NCI-H2196 treated with DMSO at 0.1 percent for 48 hours (cell line): ENCODE measurements around the gene RELN.
"Not testable (repeated sequence)": the region's sequence is repeated elsewhere in the genome, so short reads cannot be mapped to it uniquely, and the experiment has no call there.

ENCODE experiments used
- DNase-seq: peaks from one replicate; lab custom pipeline; 2025; ENCODE audit not compliant: unreplicated experiment; lab: John Stamatoyannopoulos, UW

The RELN gene

GRCh38 chr7:103856929-103857328 is 132.5 kb downstream of the RELN start:
- DNase-seq, result no peak

GRCh38 chr7:103855671-103856070 is 133.8 kb downstream of the RELN start:
- no peak for DNase-seq

GRCh38 chr7:103854611-103855010 is 134.8 kb downstream of the RELN start:
- DNase-seq, result no peak

- DNase-seq, result no peak
Measured at GRCh38 chr7:103851357-103851756, 138.1 kb downstream of the RELN start.

GRCh38 chr7:103843689-103844480 is 145.6 kb downstream of the RELN start:
- no peak for DNase-seq

GRCh38 chr7:103833401-103833800 is 156.1 kb downstream of the RELN start:
- no peak for DNase-seq

- no peak for DNase-seq
Measured at GRCh38 chr7:103832438-103832837, 157.0 kb downstream of the RELN start.

GRCh38 chr7:103824251-103824650 is 165.2 kb downstream of the RELN start:
- DNase-seq, result no peak

- DNase-seq, result no peak
Measured at GRCh38 chr7:103823084-103823483, 166.4 kb downstream of the RELN start.

- DNase-seq, result no peak
Measured at GRCh38 chr7:103821092-103821491, 168.4 kb downstream of the RELN start.

- DNase-seq, result not testable (repeated sequence)
Measured at GRCh38 chr7:103815972-103816371, 173.5 kb downstream of the RELN start.

GRCh38 chr7:103813970-103814369 is 175.5 kb downstream of the RELN start:
- no peak for DNase-seq

GRCh38 chr7:103811997-103812396 is 177.5 kb downstream of the RELN start:
- peak; percentile 34 for DNase-seq

- DNase-seq, result no peak
Measured at GRCh38 chr7:103811290-103811689, 178.2 kb downstream of the RELN start.

GRCh38 chr7:103810112-103810744 is 179.2 kb downstream of the RELN start:
- no peak for DNase-seq

GRCh38 chr7:103809229-103809994 is 180.0 kb downstream of the RELN start:
- DNase-seq, result no peak

- no peak for DNase-seq
Measured at GRCh38 chr7:103805346-103805745, 184.1 kb downstream of the RELN start.

GRCh38 chr7:103803631-103804030 is 185.8 kb downstream of the RELN start:
- DNase-seq, result no peak

GRCh38 chr7:103799298-103799697 is 190.2 kb downstream of the RELN start:
- DNase-seq, result no peak

- no peak for DNase-seq
Measured at GRCh38 chr7:103797647-103798307, 191.7 kb downstream of the RELN start.

GRCh38 chr7:103796327-103796962 is 193.0 kb downstream of the RELN start:
- DNase-seq, result no peak
